ENCODE data around the gene LSM14A. TPM values are rescaled to one million over a fixed set of nuclear protein-coding genes. Genes with fewer than 3 reads are reported as not detected.
"Not testable (repeated sequence)": the region's sequence is repeated elsewhere in the genome, so short reads cannot be mapped to it uniquely, and the experiment has no call there.

LSM14A gene
- total and polyA plus RNA-seq, 2 donors (not counting 1 experiment from before 2014, with no cell fraction given): 82.2 to 97.8 TPM

DNA sequence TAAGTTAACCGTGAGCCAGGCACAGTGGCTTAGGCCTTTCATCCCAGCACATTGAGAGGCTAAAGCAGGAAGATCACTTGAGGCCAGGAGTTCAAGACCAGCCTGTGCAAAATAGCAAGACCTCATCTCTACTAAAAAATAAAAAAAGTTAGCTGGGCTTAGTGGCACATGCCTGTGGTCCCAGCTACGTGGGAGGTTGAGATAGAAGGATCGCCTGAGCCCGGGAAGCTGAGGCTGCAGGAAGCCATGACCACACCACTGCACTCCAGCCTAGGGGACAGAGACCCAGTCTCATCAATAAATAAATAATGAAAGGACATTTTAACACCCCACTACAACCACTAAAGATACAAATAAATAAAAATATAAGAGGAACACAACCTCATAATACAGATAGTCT is 21.6 kb downstream of the LSM14A start:
- no peak overlapping the region for H3K4me2 ChIP-seq (ENCODE audit: extremely low read depth, insufficient read depth, low read length)
- peak in 1 of 2 donors; percentile 33 for DNase-seq (ENCODE audit: low read depth in 2 of 2)
- peaks cover 49% of the 10 kb centered on the region for H3K79me2 ChIP-seq (ENCODE audit: control insufficient read depth, insufficient read depth, low read length)
- H3K4me1 ChIP-seq (ENCODE audit: control insufficient read depth, extremely low read depth, insufficient read depth, low read length): no peaks in the 10 kb centered on the region
- no peak overlapping the region for H2AFZ ChIP-seq (ENCODE audit: low read length)
- TF ChIP-seq, protein P1, sequence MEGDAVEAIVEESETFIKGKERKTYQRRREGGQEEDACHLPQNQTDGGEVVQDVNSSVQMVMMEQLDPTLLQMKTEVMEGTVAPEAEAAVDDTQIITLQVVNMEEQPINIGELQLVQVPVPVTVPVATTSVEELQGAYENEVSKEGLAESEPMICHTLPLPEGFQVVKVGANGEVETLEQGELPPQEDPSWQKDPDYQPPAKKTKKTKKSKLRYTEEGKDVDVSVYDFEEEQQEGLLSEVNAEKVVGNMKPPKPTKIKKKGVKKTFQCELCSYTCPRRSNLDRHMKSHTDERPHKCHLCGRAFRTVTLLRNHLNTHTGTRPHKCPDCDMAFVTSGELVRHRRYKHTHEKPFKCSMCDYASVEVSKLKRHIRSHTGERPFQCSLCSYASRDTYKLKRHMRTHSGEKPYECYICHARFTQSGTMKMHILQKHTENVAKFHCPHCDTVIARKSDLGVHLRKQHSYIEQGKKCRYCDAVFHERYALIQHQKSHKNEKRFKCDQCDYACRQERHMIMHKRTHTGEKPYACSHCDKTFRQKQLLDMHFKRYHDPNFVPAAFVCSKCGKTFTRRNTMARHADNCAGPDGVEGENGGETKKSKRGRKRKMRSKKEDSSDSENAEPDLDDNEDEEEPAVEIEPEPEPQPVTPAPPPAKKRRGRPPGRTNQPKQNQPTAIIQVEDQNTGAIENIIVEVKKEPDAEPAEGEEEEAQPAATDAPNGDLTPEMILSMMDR (conservative IDR thresholded peaks at IDR 0.05 in 1 of 2, IDR thresholded peaks at IDR 0.05 in 1 of 2; ENCODE audit: low read depth in 1 of 2, low read length in 2 of 2): no peak
- TF ChIP-seq EZH2 (IDR thresholded peaks at IDR 0.05; ENCODE audit: low read length, missing control alignments): no peak
- H3K4me3 ChIP-seq (replicated peaks in 1 of 4; ENCODE audit: control extremely low read depth in 1 of 4, insufficient read depth in 1 of 4, low read depth in 3 of 4, low read length in 4 of 4): no peak overlapping the region
- H4K20me1 ChIP-seq (ENCODE audit: control insufficient read depth, extremely low read depth, insufficient read depth, low read length): peaks cover 2% of the 10 kb centered on the region
- no peak overlapping the region for H3K27ac ChIP-seq (ENCODE audit: insufficient read depth, low read length)
- no peaks in the 10 kb centered on the region for H3K27me3 ChIP-seq (ENCODE audit: control insufficient read depth, insufficient read depth, low read length)
- H3K9ac ChIP-seq (ENCODE audit: insufficient read depth, low read length): no peak overlapping the region
- H3K9me3 ChIP-seq (ENCODE audit: control insufficient read depth, insufficient read depth, low read depth, low read length): no peaks in the 10 kb centered on the region
- peaks cover 6% of the 10 kb centered on the region for H3K36me3 ChIP-seq (ENCODE audit: control insufficient read depth, insufficient read depth, low read length)

DNA sequence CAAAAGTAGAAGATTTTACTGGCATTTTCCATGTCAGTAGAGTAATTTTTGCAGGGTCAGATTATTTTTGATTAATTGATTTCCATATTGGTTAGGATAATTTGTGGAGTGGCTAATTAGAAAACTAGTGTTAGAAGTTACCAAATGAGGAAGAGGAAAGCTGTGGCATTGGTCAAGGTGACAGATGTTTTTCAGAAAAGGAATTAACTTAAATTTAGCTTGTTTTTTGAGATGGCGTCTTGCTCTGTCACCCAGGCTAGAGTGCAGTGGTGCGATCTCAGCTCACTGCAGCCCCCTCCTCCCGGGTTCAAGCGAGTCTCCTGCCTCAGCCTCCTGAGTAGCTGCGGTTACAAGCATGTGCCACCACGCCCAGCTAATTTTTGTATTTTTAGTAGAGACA is 28.8 kb downstream of the LSM14A start:
- H2AFZ ChIP-seq (ENCODE audit: low read length): no peak overlapping the region
- H3K36me3 ChIP-seq (ENCODE audit: control insufficient read depth, insufficient read depth, low read length): peaks cover 8% of the 10 kb centered on the region
- no peaks in the 10 kb centered on the region for H3K9me3 ChIP-seq (ENCODE audit: control insufficient read depth, insufficient read depth, low read depth, low read length)
- H3K4me3 ChIP-seq (replicated peaks in 1 of 4; ENCODE audit: control extremely low read depth in 1 of 4, insufficient read depth in 1 of 4, low read depth in 3 of 4, low read length in 4 of 4): no peak overlapping the region
- no peaks in the 10 kb centered on the region for H4K20me1 ChIP-seq (ENCODE audit: control insufficient read depth, extremely low read depth, insufficient read depth, low read length)
- DNase-seq (ENCODE audit: low read depth in 2 of 2): no peak
- no peak overlapping the region for H3K4me2 ChIP-seq (ENCODE audit: extremely low read depth, insufficient read depth, low read length)
- H3K79me2 ChIP-seq (ENCODE audit: control insufficient read depth, insufficient read depth, low read length): no peaks in the 10 kb centered on the region
- H3K27ac ChIP-seq (ENCODE audit: insufficient read depth, low read length): no peak overlapping the region
- no peak overlapping the region for H3K9ac ChIP-seq (ENCODE audit: insufficient read depth, low read length)
- TF ChIP-seq, protein P1 (conservative IDR thresholded peaks at IDR 0.05 in 1 of 2, IDR thresholded peaks at IDR 0.05 in 1 of 2; ENCODE audit: low read depth in 1 of 2, low read length in 2 of 2): no peak
- H3K4me1 ChIP-seq (ENCODE audit: control insufficient read depth, extremely low read depth, insufficient read depth, low read length): no peaks in the 10 kb centered on the region
- no peaks in the 10 kb centered on the region for H3K27me3 ChIP-seq (ENCODE audit: control insufficient read depth, insufficient read depth, low read length)

DNA sequence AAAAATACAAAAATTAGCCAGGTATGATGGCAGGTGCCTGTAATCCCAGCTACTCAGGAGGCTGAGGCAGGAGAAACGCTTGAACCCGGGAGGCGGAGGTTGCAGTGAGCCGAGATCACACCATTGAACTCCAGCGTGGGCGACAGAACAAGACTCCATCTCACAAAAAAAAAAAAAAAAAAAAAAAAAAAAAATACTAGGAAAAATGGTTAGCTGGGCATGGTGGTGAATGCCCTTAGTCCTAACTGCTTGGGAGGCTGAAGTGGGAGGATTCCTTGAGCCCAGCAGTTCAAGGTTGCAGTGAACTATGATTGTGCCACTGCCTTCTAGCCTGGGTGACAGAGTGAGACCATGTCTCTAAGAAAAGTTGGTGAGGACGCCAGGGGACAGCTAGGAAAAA is 33.0 kb downstream of the LSM14A start:
- H3K4me2 ChIP-seq (ENCODE audit: extremely low read depth, insufficient read depth, low read length); H3K9me3 ChIP-seq (ENCODE audit: control insufficient read depth, insufficient read depth, low read depth, low read length); H3K27ac ChIP-seq (ENCODE audit: insufficient read depth, low read length); H3K4me1 ChIP-seq (ENCODE audit: control insufficient read depth, extremely low read depth, insufficient read depth, low read length); DNase-seq (ENCODE audit: low read depth in 2 of 2); H2AFZ ChIP-seq (ENCODE audit: low read length); H3K79me2 ChIP-seq (ENCODE audit: control insufficient read depth, insufficient read depth, low read length); H3K27me3 ChIP-seq (ENCODE audit: control insufficient read depth, insufficient read depth, low read length); H3K9ac ChIP-seq (ENCODE audit: insufficient read depth, low read length); H3K4me3 ChIP-seq (replicated peaks in 1 of 4; ENCODE audit: control extremely low read depth in 1 of 4, insufficient read depth in 1 of 4, low read depth in 3 of 4, low read length in 4 of 4); H3K36me3 ChIP-seq (ENCODE audit: control insufficient read depth, insufficient read depth, low read length); H4K20me1 ChIP-seq (ENCODE audit: control insufficient read depth, extremely low read depth, insufficient read depth, low read length): not testable (repeated sequence)
